ENCODE results near the gene NCKAP5. TPM values are rescaled to one million over a fixed set of nuclear protein-coding genes. Genes with fewer than 3 reads are reported as not detected.

NCKAP5 gene
- total and polyA plus RNA-seq, 2 of the 13 experiments (the other 11 are each of a cell fraction or from before 2014, with no cell fraction given), result 0.01 TPM; not detected in 1

- FAIRE-seq (no peak), DNase-seq (ENCODE audit: low spot score) (no peak), ATAC-seq (no peak)
- BruUV-seq (replicated peaks), result no TSS peak
- in situ Hi-C loops (cut with HindIII; ENCODE audit: extremely low pct_ligation_motif_present, low pct_unique_long_range_greater_than_20kb) (no loop called here), intact Hi-C loops (cut with micrococcal nuclease; ENCODE audit: unreplicated experiment) (no loop called here)
- WGBS (ENCODE audit: low lambda C conversion rate), result 17% methylated on average over 3 of the region's 3 CpGs
- Histone ChIP-seq H2AFZ (ENCODE audit: low read length) (no peak overlapping the region), H3K27ac (ENCODE audit: extremely low read length, insufficient read depth, low read length) (no peak overlapping the region), H3K27me3 (ENCODE audit: control insufficient read depth in 1 of 2, insufficient read depth in 2 of 2, low read length in 2 of 2) (no peaks in the 10 kb centered on the region), H3K36me3 (replicated peaks in 1 of 2; ENCODE audit: control insufficient read depth in 1 of 2, insufficient read depth in 2 of 2, low read length in 2 of 2) (no peaks in the 10 kb centered on the region), H3K4me1 (ENCODE audit: insufficient read depth, low read length) (no peaks in the 10 kb centered on the region), H3K9me3 (ENCODE audit: low read length) (no peaks in the 10 kb centered on the region), H3K4me2 (ENCODE audit: low read depth, low read length) (no peak overlapping the region), H4K20me1 (ENCODE audit: insufficient read depth, low read length) (no peaks in the 10 kb centered on the region), H3K4me3 (replicated peaks in 1 of 3; ENCODE audit: insufficient read depth in 1 of 3, low read depth in 2 of 3, low read length in 3 of 3) (no peak overlapping the region), H3K79me2 (ENCODE audit: insufficient read depth, low read length) (no peaks in the 10 kb centered on the region), H3K9ac (ENCODE audit: insufficient read depth, low read depth, low read length) (no peak overlapping the region)
- POLR2A ChIA-PET, result no interaction called here
- no peak for TF ChIP-seq KMT2A (CRISPR knock-in tag; IDR thresholded peaks at IDR 0.05)
- TF ChIP-seq ZIK1 (CRISPR knock-in tag; IDR thresholded peaks at IDR 0.05; ENCODE audit: borderline replicate concordance, low read depth), result no peak
- TF ChIP-seq, protein P1, sequence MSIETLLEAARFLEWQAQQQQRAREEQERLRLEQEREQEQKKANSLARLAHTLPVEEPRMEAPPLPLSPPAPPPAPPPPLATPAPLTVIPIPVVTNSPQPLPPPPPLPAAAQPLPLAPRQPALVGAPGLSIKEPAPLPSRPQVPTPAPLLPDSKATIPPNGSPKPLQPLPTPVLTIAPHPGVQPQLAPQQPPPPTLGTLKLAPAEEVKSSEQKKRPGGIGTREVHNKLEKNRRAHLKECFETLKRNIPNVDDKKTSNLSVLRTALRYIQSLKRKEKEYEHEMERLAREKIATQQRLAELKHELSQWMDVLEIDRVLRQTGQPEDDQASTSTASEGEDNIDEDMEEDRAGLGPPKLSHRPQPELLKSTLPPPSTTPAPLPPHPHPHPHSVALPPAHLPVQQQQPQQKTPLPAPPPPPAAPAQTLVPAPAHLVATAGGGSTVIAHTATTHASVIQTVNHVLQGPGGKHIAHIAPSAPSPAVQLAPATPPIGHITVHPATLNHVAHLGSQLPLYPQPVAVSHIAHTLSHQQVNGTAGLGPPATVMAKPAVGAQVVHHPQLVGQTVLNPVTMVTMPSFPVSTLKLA (IDR thresholded peaks at IDR 0.05), result no peak
- TF ChIP-seq ZNF44 (CRISPR knock-in tag; IDR thresholded peaks at IDR 0.05), result no peak
- TF ChIP-seq KLF12 (CRISPR knock-in tag; IDR thresholded peaks at IDR 0.05; ENCODE audit: borderline replicate concordance), result no peak
- no peak for TF ChIP-seq RFX1 (IDR thresholded peaks at IDR 0.05)
- TF ChIP-seq TGIF2 (CRISPR knock-in tag; IDR thresholded peaks at IDR 0.05), result no peak
- TF ChIP-seq, protein P2, sequence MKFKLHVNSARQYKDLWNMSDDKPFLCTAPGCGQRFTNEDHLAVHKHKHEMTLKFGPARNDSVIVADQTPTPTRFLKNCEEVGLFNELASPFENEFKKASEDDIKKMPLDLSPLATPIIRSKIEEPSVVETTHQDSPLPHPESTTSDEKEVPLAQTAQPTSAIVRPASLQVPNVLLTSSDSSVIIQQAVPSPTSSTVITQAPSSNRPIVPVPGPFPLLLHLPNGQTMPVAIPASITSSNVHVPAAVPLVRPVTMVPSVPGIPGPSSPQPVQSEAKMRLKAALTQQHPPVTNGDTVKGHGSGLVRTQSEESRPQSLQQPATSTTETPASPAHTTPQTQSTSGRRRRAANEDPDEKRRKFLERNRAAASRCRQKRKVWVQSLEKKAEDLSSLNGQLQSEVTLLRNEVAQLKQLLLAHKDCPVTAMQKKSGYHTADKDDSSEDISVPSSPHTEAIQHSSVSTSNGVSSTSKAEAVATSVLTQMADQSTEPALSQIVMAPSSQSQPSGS (CRISPR knock-in tag; IDR thresholded peaks at IDR 0.05), result no peak
- TF ChIP-seq FIP1L1 (IDR thresholded peaks at IDR 0.05; ENCODE audit: borderline replicate concordance, insufficient read depth, low read depth, low read length), result no peak
- no peak for TF ChIP-seq ZNF615 (CRISPR knock-in tag; IDR thresholded peaks at IDR 0.05; ENCODE audit: borderline replicate concordance)
- CTCF ChIA-PET (ENCODE audit: low intra/inter-chr PET ratio, low total read pairs), result no interaction called here
These were observed 887.7 kb downstream of the NCKAP5 start for GRCh38 chr2:132680544-132680943.

Measured in HepG2 (cell line).